Measurements from ENCODE around the gene WRAP73. TPM values are rescaled to one million over a fixed set of nuclear protein-coding genes. Genes with fewer than 3 reads are reported as not detected.

Gene WRAP73
- total and polyA plus RNA-seq, 2 experiments from 2014 or later: 16.9 to 20.2 TPM

GRCh38 chr1:3657578-3658230 is 7.8 kb upstream of the WRAP73 start:
- Histone ChIP-seq H3K4me1 (ENCODE audit: insufficient read depth) (no peaks in the 10 kb centered on the region), H4K20me1 (ENCODE audit: insufficient read depth) (no peaks in the 10 kb centered on the region), H3K9me2 (ENCODE audit: insufficient read depth) (no peaks in the 10 kb centered on the region), H3K36me3 (ENCODE audit: low read depth) (no peaks in the 10 kb centered on the region), H3K27ac (no peak overlapping the region), H3K27me3 (replicated peaks; ENCODE audit: insufficient read depth) (peaks cover 67% of the 10 kb centered on the region), H2AFZ (no peak overlapping the region), H3K9ac (no peak overlapping the region), H3K9me3 (ENCODE audit: low read depth) (no peaks in the 10 kb centered on the region), H3K79me2 (ENCODE audit: insufficient read depth) (no peaks in the 10 kb centered on the region), H3K4me3 (no peak overlapping the region), H3F3A (ENCODE audit: insufficient read depth) (no peaks in the 10 kb centered on the region), H3K4me2 (ENCODE audit: unreplicated experiment) (no peak overlapping the region)
- DNase-seq: no peak
- in situ Hi-C loops (cut with MboI): no loop called here
- TF ChIP-seq EZH2 (IDR thresholded peaks at IDR 0.05; ENCODE audit: insufficient read depth, poor library complexity, severe bottlenecking) (no peak), EZH2phosphoT487 (IDR thresholded peaks at IDR 0.05; ENCODE audit: insufficient read depth, low read depth) (no peak)
- 44 to 48% methylated on average over 25 to 26 of the region's 26 CpGs for WGBS, 2 experiments (ENCODE audit: low coverage in 1 of 2, low lambda C conversion rate in 2 of 2, missing lambda C conversion rate in 2 of 2)

DNA sequence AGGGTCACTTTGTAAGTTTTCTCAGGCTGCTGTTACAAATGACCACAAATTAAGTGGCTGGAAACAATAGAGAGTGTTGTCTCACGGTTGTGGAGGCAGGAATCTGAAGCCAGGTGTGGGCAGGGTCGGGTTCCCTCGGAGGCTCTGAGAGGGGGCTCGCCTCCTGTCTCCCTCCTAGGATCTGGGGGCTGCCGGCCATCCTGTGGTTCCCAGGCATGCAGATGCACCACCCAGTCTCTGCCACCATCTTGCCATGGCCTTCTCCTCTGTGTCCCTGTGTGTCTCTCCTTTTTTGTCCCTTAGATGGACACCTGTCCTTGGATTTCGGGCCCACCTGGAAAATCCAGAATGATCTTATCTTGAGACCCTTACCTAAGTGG is 7.2 kb upstream of the WRAP73 start:
- in situ Hi-C loops (cut with MboI): no loop called here
- Histone ChIP-seq H3K27ac (no peak overlapping the region), H3K4me3 (no peak overlapping the region), H4K20me1 (ENCODE audit: insufficient read depth) (no peaks in the 10 kb centered on the region), H3K9me2 (ENCODE audit: insufficient read depth) (no peaks in the 10 kb centered on the region), H3K9ac (no peak overlapping the region), H3K79me2 (ENCODE audit: insufficient read depth) (no peaks in the 10 kb centered on the region), H3K4me1 (ENCODE audit: insufficient read depth) (no peaks in the 10 kb centered on the region), H3F3A (ENCODE audit: insufficient read depth) (no peaks in the 10 kb centered on the region), H2AFZ (no peak overlapping the region), H3K27me3 (replicated peaks; ENCODE audit: insufficient read depth) (peaks cover 70% of the 10 kb centered on the region), H3K36me3 (ENCODE audit: low read depth) (no peaks in the 10 kb centered on the region), H3K4me2 (ENCODE audit: unreplicated experiment) (no peak overlapping the region), H3K9me3 (ENCODE audit: low read depth) (no peaks in the 10 kb centered on the region)
- TF ChIP-seq EZH2phosphoT487 (IDR thresholded peaks at IDR 0.05; ENCODE audit: insufficient read depth, low read depth) (no peak), EZH2 (IDR thresholded peaks at IDR 0.05; ENCODE audit: insufficient read depth, poor library complexity, severe bottlenecking) (no peak)
- no peak for DNase-seq
- WGBS, 2 experiments (ENCODE audit: low coverage in 1 of 2, low lambda C conversion rate in 2 of 2, missing lambda C conversion rate in 2 of 2): 31 to 33% methylated on average over 6 of the region's 6 CpGs

GRCh38 chr1:3656450-3657095 is 6.7 kb upstream of the WRAP73 start:
- in situ Hi-C loops (cut with MboI): no loop called here
- no peaks in the 10 kb centered on the region for H3K79me2 ChIP-seq (ENCODE audit: insufficient read depth)
- H3K4me1 ChIP-seq (ENCODE audit: insufficient read depth): no peaks in the 10 kb centered on the region
- no peaks in the 10 kb centered on the region for H3K36me3 ChIP-seq (ENCODE audit: low read depth)
- H4K20me1 ChIP-seq (ENCODE audit: insufficient read depth): no peaks in the 10 kb centered on the region
- H3K4me2 ChIP-seq (ENCODE audit: unreplicated experiment): no peak overlapping the region
- no peak overlapping the region for H2AFZ ChIP-seq
- H3K9ac ChIP-seq: no peak overlapping the region
- H3K9me2 ChIP-seq (ENCODE audit: insufficient read depth): no peaks in the 10 kb centered on the region
- no peak overlapping the region for H3K4me3 ChIP-seq
- WGBS, 2 experiments (ENCODE audit: low coverage in 1 of 2, low lambda C conversion rate in 2 of 2, missing lambda C conversion rate in 2 of 2): 73 to 74% methylated on average over 13 of the region's 13 CpGs
- H3K9me3 ChIP-seq (ENCODE audit: low read depth): no peaks in the 10 kb centered on the region
- no peak for TF ChIP-seq EZH2 (IDR thresholded peaks at IDR 0.05; ENCODE audit: insufficient read depth, poor library complexity, severe bottlenecking)
- TF ChIP-seq EZH2phosphoT487 (IDR thresholded peaks at IDR 0.05; ENCODE audit: insufficient read depth, low read depth): no peak
- H3K27me3 ChIP-seq (replicated peaks; ENCODE audit: insufficient read depth): peaks cover 73% of the 10 kb centered on the region
- H3K27ac ChIP-seq: no peak overlapping the region
- H3F3A ChIP-seq (ENCODE audit: insufficient read depth): no peaks in the 10 kb centered on the region
- no peak for DNase-seq

DNA sequence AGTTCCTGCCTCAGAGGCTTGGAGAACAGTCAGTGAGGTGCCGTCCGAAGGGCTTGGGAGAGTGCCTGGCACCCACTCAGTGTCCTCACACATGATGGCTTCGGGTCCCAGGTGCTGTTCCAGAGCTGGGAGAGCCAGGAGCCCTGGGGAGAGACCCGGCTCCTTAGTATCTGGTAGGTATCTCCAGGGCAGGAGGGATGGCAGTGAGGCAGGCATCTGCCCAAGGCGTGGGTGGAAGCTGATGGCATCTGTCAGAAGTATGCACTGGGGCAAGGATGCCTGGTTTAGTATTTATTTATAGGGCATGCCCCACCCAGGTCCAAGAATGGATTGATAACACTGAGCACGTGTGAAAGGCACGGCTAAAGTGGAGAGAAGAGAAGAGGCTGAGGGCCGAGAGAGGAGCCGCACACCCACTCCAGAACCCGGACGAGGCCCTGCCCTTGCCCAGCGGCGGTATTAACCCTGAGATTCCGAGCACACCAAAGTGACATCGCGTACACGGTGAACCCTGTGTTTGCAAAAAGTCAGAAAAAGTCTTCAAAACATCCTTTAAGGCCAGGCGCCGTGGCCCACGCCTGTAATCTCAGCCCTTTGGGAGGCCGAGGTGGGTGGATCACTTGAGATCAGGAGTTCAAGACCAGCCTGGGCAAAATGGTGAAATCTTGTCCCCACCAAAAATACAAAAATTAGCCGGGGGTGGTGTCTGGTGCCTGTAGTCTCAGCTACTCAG is 4.8 kb upstream of the WRAP73 start:
- Histone ChIP-seq H3K4me3 (no peak overlapping the region), H3K36me3 (ENCODE audit: low read depth) (no peaks in the 10 kb centered on the region), H3K27ac (no peak overlapping the region), H3F3A (ENCODE audit: insufficient read depth) (no peaks in the 10 kb centered on the region), H4K20me1 (ENCODE audit: insufficient read depth) (no peaks in the 10 kb centered on the region), H3K9ac (no peak overlapping the region), H3K9me2 (ENCODE audit: insufficient read depth) (no peaks in the 10 kb centered on the region), H3K9me3 (ENCODE audit: low read depth) (no peaks in the 10 kb centered on the region), H2AFZ (no peak overlapping the region), H3K27me3 (replicated peaks; ENCODE audit: insufficient read depth) (peaks cover 80% of the 10 kb centered on the region), H3K4me2 (ENCODE audit: unreplicated experiment) (no peak overlapping the region), H3K4me1 (ENCODE audit: insufficient read depth) (no peaks in the 10 kb centered on the region), H3K79me2 (ENCODE audit: insufficient read depth) (peaks cover under 1% of the 10 kb centered on the region; the same call in 1 of the 2 replicates)
- in situ Hi-C loops (cut with MboI): no loop called here
- 53 to 65% methylated on average over 22 of the region's 22 CpGs for WGBS, 2 experiments (ENCODE audit: low coverage in 1 of 2, low lambda C conversion rate in 2 of 2, missing lambda C conversion rate in 2 of 2)
- no peak for TF ChIP-seq EZH2 (IDR thresholded peaks at IDR 0.05; ENCODE audit: insufficient read depth, poor library complexity, severe bottlenecking)
- no peak for TF ChIP-seq EZH2phosphoT487 (IDR thresholded peaks at IDR 0.05; ENCODE audit: insufficient read depth, low read depth)
- no peak for DNase-seq

Measured in GM23248 (cell line).